ENCODE data around the gene CFDP1.

Gene CFDP1

DNA sequence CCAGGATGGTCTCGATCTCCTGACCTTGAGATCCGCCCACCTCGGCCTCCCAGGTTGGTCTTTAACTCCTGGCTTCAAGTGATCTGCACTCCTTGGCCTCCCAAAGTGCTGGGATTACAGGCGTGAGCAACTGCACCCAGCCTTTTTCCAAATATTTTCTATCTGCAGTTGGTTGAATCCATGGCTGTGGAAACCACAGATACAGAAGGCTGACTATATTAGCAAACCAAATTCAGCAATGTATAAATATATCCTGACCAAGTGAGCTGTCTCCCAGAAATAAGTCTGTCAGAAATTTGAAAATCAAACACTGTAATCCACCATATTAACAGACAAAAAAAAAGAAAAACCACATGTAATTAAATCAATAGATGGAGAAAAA, 9.6 kb downstream of the CFDP1 start:
- H3K4me3 ChIP-seq (ENCODE audit: low read length): no peak overlapping the region
- H3K27me3 ChIP-seq (ENCODE audit: insufficient read depth, low read length): no peaks in the 10 kb centered on the region
- no peak overlapping the region for H3K27ac ChIP-seq (ENCODE audit: low read length)
- H3K4me1 ChIP-seq (ENCODE audit: insufficient read depth, low read length): peaks cover 26% of the 10 kb centered on the region
- H3K36me3 ChIP-seq (ENCODE audit: insufficient read depth, low read depth, low read length): no peaks in the 10 kb centered on the region
- no peak overlapping the region for H3K9ac ChIP-seq (ENCODE audit: low read depth, low read length)
- H3K9me3 ChIP-seq (ENCODE audit: insufficient read depth, low read depth, low read length): no peaks in the 10 kb centered on the region

DNA sequence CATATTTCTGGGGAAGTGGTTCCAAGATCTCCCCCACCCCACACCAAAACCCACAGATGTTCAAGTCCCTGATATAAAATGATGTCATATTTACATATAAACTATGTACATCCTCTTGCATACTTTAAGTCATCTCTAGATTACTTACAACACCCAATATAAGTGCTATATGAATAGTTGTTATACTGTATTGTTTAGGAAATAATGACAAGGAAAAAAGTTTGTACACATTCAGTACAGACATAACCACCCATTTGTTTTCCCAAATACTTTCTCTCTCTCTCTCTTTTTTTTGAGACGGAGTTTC, 11.5 kb downstream of the CFDP1 start:
- Histone ChIP-seq H3K27ac (ENCODE audit: low read length) (peak overlapping the region; percentile 12), H3K36me3 (ENCODE audit: insufficient read depth, low read depth, low read length) (no peaks in the 10 kb centered on the region), H3K4me3 (ENCODE audit: low read length) (no peak overlapping the region), H3K9me3 (ENCODE audit: insufficient read depth, low read depth, low read length) (no peaks in the 10 kb centered on the region), H3K27me3 (ENCODE audit: insufficient read depth, low read length) (no peaks in the 10 kb centered on the region), H3K9ac (ENCODE audit: low read depth, low read length) (peak overlapping the region; percentile 67; the same call in 1 of the 2 replicates), H3K4me1 (ENCODE audit: insufficient read depth, low read length) (peaks cover 26% of the 10 kb centered on the region)

DNA sequence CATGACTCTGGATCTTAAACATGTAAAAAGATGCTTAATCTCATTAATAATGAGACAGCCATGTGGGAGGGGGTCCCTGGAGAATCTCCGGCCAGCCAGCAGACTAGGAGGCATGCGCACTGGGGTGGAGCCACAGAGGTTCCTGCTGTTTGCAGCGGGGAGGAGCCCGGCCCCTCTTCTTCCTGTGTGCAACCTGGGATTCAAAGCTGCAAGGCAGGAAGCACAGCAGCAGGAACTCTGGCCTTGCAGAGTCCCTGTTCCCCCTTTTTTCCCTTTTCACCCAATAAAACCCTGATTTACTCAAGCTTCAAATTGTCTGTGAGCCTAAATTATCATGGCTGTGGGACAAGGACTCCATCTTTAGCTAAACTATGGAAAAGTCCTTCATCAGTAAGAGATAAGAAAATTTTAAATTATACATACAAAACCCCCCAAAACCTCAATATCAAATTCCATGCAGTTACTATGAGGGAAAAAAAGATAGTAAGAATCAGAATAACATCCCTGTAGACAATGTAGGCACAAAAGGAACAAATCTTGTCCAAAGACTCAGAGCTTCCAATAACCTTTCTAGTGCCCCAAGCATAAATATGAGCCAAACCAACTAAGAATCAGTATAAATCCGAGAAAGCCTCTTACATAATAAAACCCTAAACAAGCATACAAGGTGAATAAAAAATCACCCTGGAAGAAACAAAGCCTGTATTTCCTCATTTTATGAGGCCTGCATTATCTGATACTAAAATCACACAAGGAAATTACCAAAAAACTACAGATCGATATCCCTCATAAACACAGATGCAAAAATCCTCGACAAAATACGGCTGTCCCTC, 12.1 kb downstream of the CFDP1 start:
- peak overlapping the region; percentile 12 for H3K27ac ChIP-seq (ENCODE audit: low read length)
- peak overlapping the region; percentile 40; the same call in 1 of the 2 replicates for H3K4me3 ChIP-seq (ENCODE audit: low read length)
- H3K27me3 ChIP-seq (ENCODE audit: insufficient read depth, low read length): no peaks in the 10 kb centered on the region
- peaks cover 26% of the 10 kb centered on the region for H3K4me1 ChIP-seq (ENCODE audit: insufficient read depth, low read length)
- H3K9ac ChIP-seq (ENCODE audit: low read depth, low read length): peak overlapping the region; percentile 67; the same call in 1 of the 2 replicates
- no peaks in the 10 kb centered on the region for H3K36me3 ChIP-seq (ENCODE audit: insufficient read depth, low read depth, low read length)
- H3K9me3 ChIP-seq (ENCODE audit: insufficient read depth, low read depth, low read length): no peaks in the 10 kb centered on the region

DNA sequence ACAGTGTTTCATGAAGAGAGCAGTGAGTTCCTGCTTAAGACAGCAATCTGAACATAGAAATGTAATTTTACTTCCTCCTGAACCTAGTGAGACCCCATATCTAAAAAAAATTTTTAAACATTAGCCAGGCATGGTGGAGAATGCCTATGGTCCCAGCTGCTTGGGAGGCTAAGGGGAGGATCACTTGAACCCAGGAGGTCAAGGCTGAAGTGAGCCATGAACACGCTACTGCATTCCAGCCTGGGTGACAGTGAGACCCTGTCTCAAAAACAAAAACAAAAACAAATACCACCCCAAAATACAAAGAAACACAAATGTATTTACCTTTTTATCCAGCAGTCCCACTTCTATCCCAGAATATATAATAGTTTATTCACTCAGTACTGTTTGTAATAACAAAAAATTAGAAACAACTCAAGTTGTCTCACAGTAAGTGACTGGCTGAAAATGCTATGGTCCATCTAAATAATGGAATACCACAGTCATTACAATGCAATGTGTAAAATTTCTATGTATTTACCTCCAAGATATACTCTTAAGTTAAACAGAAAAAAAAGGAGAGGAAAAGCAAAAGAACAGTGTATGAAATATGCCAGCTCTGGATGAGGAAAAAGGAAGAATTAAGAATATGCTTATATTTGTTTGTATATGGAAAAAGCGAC, 16.3 kb downstream of the CFDP1 start:
- Histone ChIP-seq H3K27ac (ENCODE audit: low read length) (no peak overlapping the region), H3K9ac (ENCODE audit: low read depth, low read length) (no peak overlapping the region), H3K4me1 (ENCODE audit: insufficient read depth, low read length) (peaks cover 30% of the 10 kb centered on the region), H3K9me3 (ENCODE audit: insufficient read depth, low read depth, low read length) (no peaks in the 10 kb centered on the region), H3K4me3 (ENCODE audit: low read length) (no peak overlapping the region), H3K27me3 (ENCODE audit: insufficient read depth, low read length) (no peaks in the 10 kb centered on the region), H3K36me3 (ENCODE audit: insufficient read depth, low read depth, low read length) (peaks cover 26% of the 10 kb centered on the region)

DNA sequence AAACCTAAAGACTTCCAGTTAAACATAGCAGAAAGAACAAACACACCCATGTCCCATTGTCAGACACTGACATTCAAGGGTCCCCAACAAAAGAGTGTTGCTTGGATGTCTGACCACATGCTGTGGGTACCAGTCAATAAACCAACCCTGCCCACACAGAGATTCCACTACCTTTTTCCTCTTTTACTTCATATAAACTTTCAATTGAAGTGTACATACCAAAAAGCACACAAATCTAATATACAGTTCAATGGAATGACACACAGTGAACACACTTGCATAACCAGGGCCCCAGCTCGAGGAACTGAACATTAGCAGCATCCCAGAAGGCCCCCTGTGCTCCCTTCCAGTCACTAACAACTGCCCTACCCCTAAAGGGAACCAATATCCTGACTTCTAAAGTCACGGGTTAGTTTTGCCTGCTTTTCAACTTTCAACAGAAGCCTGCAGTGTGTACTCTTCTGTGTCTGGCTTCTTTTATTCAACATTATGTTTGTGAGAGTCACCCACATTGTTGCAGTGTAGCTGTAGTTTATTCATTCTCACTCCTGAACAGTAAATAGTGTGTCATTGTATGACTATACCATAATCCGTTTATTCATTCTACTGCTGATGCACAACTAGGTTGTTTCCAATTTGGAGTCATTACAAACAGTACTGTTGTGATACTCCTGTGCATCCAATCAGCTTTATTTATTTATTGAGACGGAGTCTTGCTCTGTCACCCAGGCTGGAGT, 18.0 kb downstream of the CFDP1 start:
- Histone ChIP-seq H3K36me3 (ENCODE audit: insufficient read depth, low read depth, low read length) (peaks cover 39% of the 10 kb centered on the region), H3K4me1 (ENCODE audit: insufficient read depth, low read length) (peaks cover 16% of the 10 kb centered on the region; the same call in 1 of the 2 replicates), H3K4me3 (ENCODE audit: low read length) (no peak overlapping the region), H3K27ac (ENCODE audit: low read length) (no peak overlapping the region), H3K9ac (ENCODE audit: low read depth, low read length) (no peak overlapping the region), H3K27me3 (ENCODE audit: insufficient read depth, low read length) (no peaks in the 10 kb centered on the region), H3K9me3 (ENCODE audit: insufficient read depth, low read depth, low read length) (no peaks in the 10 kb centered on the region)

DNA sequence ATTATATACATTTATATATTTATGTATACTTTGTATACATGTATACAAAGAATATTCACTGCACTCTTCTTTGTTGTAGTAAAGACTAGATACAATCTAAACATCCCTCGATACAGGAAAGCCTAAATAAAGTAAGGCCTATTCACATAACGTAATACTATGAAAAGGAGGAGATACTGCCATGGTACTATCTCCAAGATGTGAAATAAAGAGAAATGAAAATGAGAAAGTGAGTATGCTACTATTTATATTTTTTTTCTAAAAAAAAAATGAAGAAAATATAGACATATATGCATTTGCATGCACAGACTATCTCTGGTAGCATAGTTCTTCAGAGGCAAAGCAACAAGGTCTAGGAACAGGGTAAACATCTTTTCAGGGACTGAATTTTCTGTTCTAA, 19.4 kb downstream of the CFDP1 start:
- Histone ChIP-seq H3K27ac (ENCODE audit: low read length) (no peak overlapping the region), H3K27me3 (ENCODE audit: insufficient read depth, low read length) (no peaks in the 10 kb centered on the region), H3K4me1 (ENCODE audit: insufficient read depth, low read length) (0 out of 2 replicates have a peak, but pooled peaks cover 6% of the 10 kb centered on the region), H3K9me3 (ENCODE audit: insufficient read depth, low read depth, low read length) (no peaks in the 10 kb centered on the region), H3K36me3 (ENCODE audit: insufficient read depth, low read depth, low read length) (peaks cover 52% of the 10 kb centered on the region), H3K4me3 (ENCODE audit: low read length) (no peak overlapping the region), H3K9ac (ENCODE audit: low read depth, low read length) (no peak overlapping the region)

DNA sequence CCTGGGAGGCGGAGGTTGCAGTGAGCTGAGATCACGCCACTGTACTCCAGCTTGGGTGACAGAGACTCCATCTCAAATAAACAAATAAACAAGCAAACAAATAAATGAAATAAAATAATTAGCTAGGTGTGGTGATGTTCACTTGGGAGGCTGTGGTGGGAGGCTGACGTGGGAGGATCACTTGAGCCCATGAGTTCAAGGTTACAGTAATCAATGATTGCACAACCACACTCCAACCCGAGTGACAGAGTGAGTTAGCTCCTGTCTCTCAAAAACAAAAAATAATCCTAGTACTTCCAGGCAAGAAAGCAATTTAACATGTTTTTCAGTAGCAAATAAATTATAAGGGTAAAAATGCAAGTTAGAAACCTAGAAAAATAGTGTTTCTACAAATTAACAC, 26.4 kb downstream of the CFDP1 start:
- H3K9me3 ChIP-seq (ENCODE audit: insufficient read depth, low read depth, low read length): no peaks in the 10 kb centered on the region
- no peak overlapping the region for H3K4me3 ChIP-seq (ENCODE audit: low read length)
- H3K27ac ChIP-seq (ENCODE audit: low read length): no peak overlapping the region
- H3K9ac ChIP-seq (ENCODE audit: low read depth, low read length): no peak overlapping the region
- no peaks in the 10 kb centered on the region for H3K27me3 ChIP-seq (ENCODE audit: insufficient read depth, low read length)
- peaks cover 40% of the 10 kb centered on the region for H3K36me3 ChIP-seq (ENCODE audit: insufficient read depth, low read depth, low read length)
- no peaks in the 10 kb centered on the region for H3K4me1 ChIP-seq (ENCODE audit: insufficient read depth, low read length)

DNA sequence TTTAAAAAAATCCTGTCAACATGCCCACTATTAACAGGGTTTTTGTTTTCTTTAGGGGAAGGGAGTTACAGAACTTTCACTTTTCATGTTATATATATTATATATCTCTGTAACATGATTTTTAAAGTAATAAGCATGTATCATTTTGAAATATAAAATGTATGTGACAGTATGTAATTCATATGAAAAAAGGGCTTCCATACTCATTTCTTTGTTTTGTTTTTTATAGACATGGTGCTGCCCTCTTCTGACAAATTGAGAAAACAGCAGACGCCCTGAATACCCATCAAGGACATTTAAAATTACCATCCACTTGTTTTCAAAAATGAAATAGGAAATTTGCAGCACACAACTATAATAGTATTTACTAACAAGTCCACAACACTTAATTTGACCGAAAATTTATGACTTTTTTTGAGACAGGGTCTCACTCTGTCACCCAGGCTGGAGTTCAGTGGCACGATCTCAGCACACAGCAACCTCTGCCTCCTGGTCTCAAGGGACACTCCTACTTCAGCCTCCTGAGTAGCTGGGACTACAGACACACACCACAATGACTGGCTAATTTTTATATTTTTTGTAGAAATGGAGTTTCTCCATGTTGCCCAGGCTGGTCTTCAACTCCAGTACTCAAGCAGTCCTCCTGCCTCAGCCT, 30.4 kb downstream of the CFDP1 start:
- Histone ChIP-seq H3K36me3 (ENCODE audit: insufficient read depth, low read depth, low read length) (peaks cover 29% of the 10 kb centered on the region), H3K9me3 (ENCODE audit: insufficient read depth, low read depth, low read length) (no peaks in the 10 kb centered on the region), H3K9ac (ENCODE audit: low read depth, low read length) (no peak overlapping the region), H3K27me3 (ENCODE audit: insufficient read depth, low read length) (no peaks in the 10 kb centered on the region), H3K27ac (ENCODE audit: low read length) (no peak overlapping the region), H3K4me1 (ENCODE audit: insufficient read depth, low read length) (no peaks in the 10 kb centered on the region), H3K4me3 (ENCODE audit: low read length) (no peak overlapping the region)

DNA sequence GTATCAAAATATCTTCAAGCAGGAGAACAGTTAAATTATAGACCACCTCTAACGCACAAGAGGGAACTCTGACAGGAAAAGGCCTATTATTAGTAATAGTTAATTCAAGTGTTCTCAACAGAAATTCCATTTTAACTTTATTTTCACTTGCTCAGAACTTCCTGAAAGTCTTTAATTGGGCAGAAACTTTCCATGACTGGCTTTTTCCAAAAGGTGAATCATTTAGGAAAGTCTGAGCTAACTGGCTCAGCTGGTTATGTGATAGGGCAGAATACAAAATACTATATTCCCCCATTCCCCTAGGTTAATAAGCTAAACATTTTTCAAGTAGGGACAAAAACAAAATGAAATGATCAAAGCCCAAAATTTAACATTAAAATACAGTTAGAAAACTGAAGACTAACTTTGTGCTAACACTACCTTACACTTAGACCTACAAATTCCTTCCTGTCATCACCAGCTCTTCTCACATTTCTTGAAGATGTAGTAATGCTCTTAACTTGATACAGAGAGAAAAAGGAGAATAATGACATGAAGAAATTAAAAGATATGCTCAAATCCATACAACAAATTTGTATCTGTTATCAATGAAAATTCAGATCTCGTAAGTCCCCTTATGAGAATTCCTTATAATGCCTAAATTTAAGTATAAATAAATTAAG, 31.0 kb downstream of the CFDP1 start:
- no peak overlapping the region for H3K4me3 ChIP-seq (ENCODE audit: low read length)
- no peak overlapping the region for H3K9ac ChIP-seq (ENCODE audit: low read depth, low read length)
- H3K36me3 ChIP-seq (ENCODE audit: insufficient read depth, low read depth, low read length): peaks cover 29% of the 10 kb centered on the region
- H3K27ac ChIP-seq (ENCODE audit: low read length): no peak overlapping the region
- no peaks in the 10 kb centered on the region for H3K9me3 ChIP-seq (ENCODE audit: insufficient read depth, low read depth, low read length)
- no peaks in the 10 kb centered on the region for H3K4me1 ChIP-seq (ENCODE audit: insufficient read depth, low read length)
- no peaks in the 10 kb centered on the region for H3K27me3 ChIP-seq (ENCODE audit: insufficient read depth, low read length)

DNA sequence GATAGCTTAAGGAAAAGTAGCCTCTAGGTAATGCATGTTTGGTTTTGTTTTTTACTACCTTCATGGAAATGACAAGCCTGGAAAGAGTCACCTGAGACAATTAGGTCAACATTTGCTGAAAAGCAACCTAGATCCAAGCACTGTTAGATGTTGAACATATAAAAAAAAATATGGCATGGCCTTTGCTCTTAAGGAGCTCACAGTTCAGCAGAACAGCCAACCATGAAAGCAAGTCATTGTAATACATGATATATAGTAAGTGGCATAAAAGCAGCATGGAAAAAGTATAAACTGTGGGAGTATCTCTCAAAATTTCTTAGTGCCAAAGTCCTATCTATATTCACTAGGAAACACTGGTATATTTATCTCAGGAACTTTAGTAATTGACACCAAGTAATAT, 31.6 kb downstream of the CFDP1 start:
- Histone ChIP-seq H3K4me1 (ENCODE audit: insufficient read depth, low read length) (no peaks in the 10 kb centered on the region), H3K9ac (ENCODE audit: low read depth, low read length) (no peak overlapping the region), H3K27ac (ENCODE audit: low read length) (no peak overlapping the region), H3K36me3 (ENCODE audit: insufficient read depth, low read depth, low read length) (peaks cover 23% of the 10 kb centered on the region), H3K27me3 (ENCODE audit: insufficient read depth, low read length) (no peaks in the 10 kb centered on the region), H3K4me3 (ENCODE audit: low read length) (no peak overlapping the region), H3K9me3 (ENCODE audit: insufficient read depth, low read depth, low read length) (no peaks in the 10 kb centered on the region)

DNA sequence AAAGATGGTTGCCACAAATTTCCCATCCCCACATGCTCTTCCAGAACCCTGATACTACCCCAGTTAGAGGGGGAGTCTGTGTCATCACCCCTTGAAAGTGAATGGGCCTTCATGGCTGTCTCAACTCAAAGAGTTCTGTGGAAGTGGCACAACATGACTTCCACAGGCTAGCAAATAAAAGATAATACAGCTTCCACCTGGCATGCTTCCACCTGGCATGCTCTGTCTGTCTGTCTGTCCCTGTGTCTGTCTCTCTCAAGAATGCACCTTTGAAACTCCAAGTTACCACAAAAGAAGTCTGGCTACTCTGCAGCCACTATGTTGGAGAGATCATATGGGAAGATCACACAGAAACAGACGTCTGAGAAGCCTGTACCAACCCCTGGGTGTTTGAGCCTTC, 35.0 kb downstream of the CFDP1 start:
- H3K4me3 ChIP-seq (ENCODE audit: low read length): no peak overlapping the region
- no peak overlapping the region for H3K9ac ChIP-seq (ENCODE audit: low read depth, low read length)
- no peaks in the 10 kb centered on the region for H3K4me1 ChIP-seq (ENCODE audit: insufficient read depth, low read length)
- H3K9me3 ChIP-seq (ENCODE audit: insufficient read depth, low read depth, low read length): no peaks in the 10 kb centered on the region
- H3K36me3 ChIP-seq (ENCODE audit: insufficient read depth, low read depth, low read length): peaks cover 29% of the 10 kb centered on the region
- no peaks in the 10 kb centered on the region for H3K27me3 ChIP-seq (ENCODE audit: insufficient read depth, low read length)
- H3K27ac ChIP-seq (ENCODE audit: low read length): no peak overlapping the region

Measured in iPS-20b (cell line).